T-helper 2 cell treated with Interferon-gamma antibody and Interleukin-4, amounts not matched to agents 5 μg/mL and 100 μg/mL, for 36 hours (primary cell): Measurements from ENCODE around the gene GATAD2B.
A peak's percentile ranks its signal among the peaks of the same experiment; 100 is the strongest.

ENCODE experiments used
- DNase-seq: peaks from one replicate; pipeline ENCODE4 v3.0.0; 2021; ENCODE audit warnings: low spot score
- H3K27ac Mint-ChIP-seq: one replicate; pipeline ENCODE4 v1.8.0; 2021; ENCODE audit warnings: mild to moderate bottlenecking, mixed read lengths
- H3K27me3 Mint-ChIP-seq: one replicate; pipeline ENCODE4 v1.8.0; 2021; ENCODE audit warnings: low read depth, mixed read lengths
- H3K36me3 Mint-ChIP-seq: one replicate; pipeline ENCODE4 v1.8.0; 2021; ENCODE audit warnings: low read depth, mixed read lengths
- H3K4me1 Mint-ChIP-seq: one replicate; pipeline ENCODE4 v1.8.0; 2021; ENCODE audit warnings: low read depth, mixed read lengths
- H3K4me3 Mint-ChIP-seq: one replicate; pipeline ENCODE4 v1.8.0; 2022; ENCODE audit warnings: mild to moderate bottlenecking, moderate library complexity, mixed read lengths
- H3K9me3 Mint-ChIP-seq: one replicate; pipeline ENCODE4 v1.8.0; 2021; ENCODE audit warnings: mixed read lengths

Gene GATAD2B

GRCh38 chr1:153778824-153779519 lies 143.8 kb downstream of the GATAD2B start:
- Mint-ChIP-seq H3K9me3 (no peaks in the 10 kb centered on the region), H3K27me3 (no peaks in the 10 kb centered on the region), H3K36me3 (peaks cover 3% of the 10 kb centered on the region), H3K4me1 (peaks cover 22% of the 10 kb centered on the region), H3K4me3 (no peak overlapping the region), H3K27ac (no peak overlapping the region)
- DNase-seq = no peak

GRCh38 chr1:153778051-153778823 lies 144.5 kb downstream of the GATAD2B start:
- Mint-ChIP-seq H3K27ac (no peak overlapping the region), H3K27me3 (no peaks in the 10 kb centered on the region), H3K4me1 (peaks cover 18% of the 10 kb centered on the region), H3K4me3 (no peak overlapping the region), H3K36me3 (peaks cover 7% of the 10 kb centered on the region), H3K9me3 (no peaks in the 10 kb centered on the region)
- no peak for DNase-seq

GRCh38 chr1:153777648-153778047 lies 145.1 kb downstream of the GATAD2B start:
- no peak for DNase-seq
- Mint-ChIP-seq H3K27me3 (no peaks in the 10 kb centered on the region), H3K4me1 (peaks cover 17% of the 10 kb centered on the region), H3K9me3 (no peaks in the 10 kb centered on the region), H3K27ac (no peak overlapping the region), H3K36me3 (peaks cover 13% of the 10 kb centered on the region), H3K4me3 (peak overlapping the region; percentile 12)

- no peak for DNase-seq
- Mint-ChIP-seq H3K4me3 (peak overlapping the region; percentile 67), H3K4me1 (peaks cover 17% of the 10 kb centered on the region), H3K36me3 (peaks cover 13% of the 10 kb centered on the region), H3K9me3 (no peaks in the 10 kb centered on the region), H3K27me3 (no peaks in the 10 kb centered on the region), H3K27ac (no peak overlapping the region)
Observed at GRCh38 chr1:153776845-153777370, 145.9 kb downstream of the GATAD2B start.

- no peak overlapping the region for H3K27ac Mint-ChIP-seq
- no peaks in the 10 kb centered on the region for H3K9me3 Mint-ChIP-seq
- peak overlapping the region; percentile 83 for H3K4me3 Mint-ChIP-seq
- DNase-seq = no peak
- H3K36me3 Mint-ChIP-seq = peaks cover 13% of the 10 kb centered on the region
- peaks cover 17% of the 10 kb centered on the region for H3K4me1 Mint-ChIP-seq
- no peaks in the 10 kb centered on the region for H3K27me3 Mint-ChIP-seq
Observed at GRCh38 chr1:153776352-153776751, 146.4 kb downstream of the GATAD2B start.

- no peaks in the 10 kb centered on the region for H3K27me3 Mint-ChIP-seq
- peaks cover 14% of the 10 kb centered on the region for H3K36me3 Mint-ChIP-seq
- H3K9me3 Mint-ChIP-seq = no peaks in the 10 kb centered on the region
- H3K4me1 Mint-ChIP-seq = peaks cover 17% of the 10 kb centered on the region
- DNase-seq = peak; percentile 63
- H3K4me3 Mint-ChIP-seq = peak overlapping the region; percentile 83
- peak overlapping the region; percentile 80 for H3K27ac Mint-ChIP-seq
Observed at GRCh38 chr1:153775458-153776327, 147.1 kb downstream of the GATAD2B start.

- peak within 1 kb of the TSS; percentile 83 for H3K4me3 Mint-ChIP-seq
- peaks cover 17% of the 10 kb centered on the region for H3K36me3 Mint-ChIP-seq
- peaks cover 17% of the 10 kb centered on the region for H3K4me1 Mint-ChIP-seq
- H3K27ac Mint-ChIP-seq = peak within 1 kb of the TSS; percentile 80
- DNase-seq = no peak
- H3K27me3 Mint-ChIP-seq = no peaks in the 10 kb centered on the region
- H3K9me3 Mint-ChIP-seq = no peaks in the 10 kb centered on the region
Observed at GRCh38 chr1:153774780-153775457, 147.9 kb downstream of the GATAD2B start, which contains the start of gene SLC27A3. TSS of gene SLC27A3 (plus strand) at chr1:153775407. CDS start at chr1:153775498, 91 bp downstream.

GRCh38 chr1:153774026-153774595 lies 148.7 kb downstream of the GATAD2B start:
- Mint-ChIP-seq H3K27ac (peak overlapping the region; percentile 52), H3K4me1 (peaks cover 17% of the 10 kb centered on the region), H3K4me3 (no peak overlapping the region), H3K9me3 (no peaks in the 10 kb centered on the region), H3K27me3 (no peaks in the 10 kb centered on the region), H3K36me3 (peaks cover 24% of the 10 kb centered on the region)
- no peak for DNase-seq

- no peak for DNase-seq
- Mint-ChIP-seq H3K36me3 (peaks cover 29% of the 10 kb centered on the region), H3K4me1 (peaks cover 17% of the 10 kb centered on the region), H3K4me3 (no peak overlapping the region), H3K9me3 (no peaks in the 10 kb centered on the region), H3K27me3 (no peaks in the 10 kb centered on the region), H3K27ac (no peak overlapping the region)
Observed at GRCh38 chr1:153773096-153773921, 149.5 kb downstream of the GATAD2B start.

GRCh38 chr1:153771841-153772593 lies 150.8 kb downstream of the GATAD2B start:
- Mint-ChIP-seq H3K4me3 (no peak overlapping the region), H3K27ac (no peak overlapping the region), H3K27me3 (no peaks in the 10 kb centered on the region), H3K4me1 (peaks cover 16% of the 10 kb centered on the region), H3K36me3 (peaks cover 40% of the 10 kb centered on the region), H3K9me3 (no peaks in the 10 kb centered on the region)
- DNase-seq = no peak

- DNase-seq = no peak
- no peaks in the 10 kb centered on the region for H3K27me3 Mint-ChIP-seq
- no peaks in the 10 kb centered on the region for H3K9me3 Mint-ChIP-seq
- H3K4me3 Mint-ChIP-seq = no peak overlapping the region
- H3K27ac Mint-ChIP-seq = no peak overlapping the region
- peaks cover 41% of the 10 kb centered on the region for H3K36me3 Mint-ChIP-seq
- peaks cover 10% of the 10 kb centered on the region for H3K4me1 Mint-ChIP-seq
Observed at GRCh38 chr1:153771261-153771660, 151.5 kb downstream of the GATAD2B start.

- Mint-ChIP-seq H3K4me1 (peaks cover 8% of the 10 kb centered on the region), H3K36me3 (peaks cover 42% of the 10 kb centered on the region), H3K4me3 (no peak overlapping the region), H3K9me3 (no peaks in the 10 kb centered on the region), H3K27me3 (no peaks in the 10 kb centered on the region), H3K27ac (no peak overlapping the region)
- DNase-seq = no peak
Observed at GRCh38 chr1:153770797-153771196, 152.0 kb downstream of the GATAD2B start.
